ENCODE measurements around the gene TMEM164.

The TMEM164 gene

GRCh38 chrX:110042496-110042895, 39.6 kb downstream of the TMEM164 start:
- DNase-seq = no peak

GRCh38 chrX:110043506-110043905, 40.6 kb downstream of the TMEM164 start:
- DNase-seq = no peak

- peak; percentile 92 to 98 for DNase-seq
Observed at GRCh38 chrX:110044346-110045249, 41.7 kb downstream of the TMEM164 start.

- peak; percentile 94 to 97 for DNase-seq
Observed at GRCh38 chrX:110045421-110045820, 42.5 kb downstream of the TMEM164 start.

GRCh38 chrX:110046001-110046400, 43.1 kb downstream of the TMEM164 start:
- peak; percentile 28 to 78 for DNase-seq

GRCh38 chrX:110046971-110047370, 44.1 kb downstream of the TMEM164 start:
- no peak for DNase-seq

- no peak for DNase-seq
Observed at GRCh38 chrX:110049096-110049495, 46.2 kb downstream of the TMEM164 start.

DNA sequence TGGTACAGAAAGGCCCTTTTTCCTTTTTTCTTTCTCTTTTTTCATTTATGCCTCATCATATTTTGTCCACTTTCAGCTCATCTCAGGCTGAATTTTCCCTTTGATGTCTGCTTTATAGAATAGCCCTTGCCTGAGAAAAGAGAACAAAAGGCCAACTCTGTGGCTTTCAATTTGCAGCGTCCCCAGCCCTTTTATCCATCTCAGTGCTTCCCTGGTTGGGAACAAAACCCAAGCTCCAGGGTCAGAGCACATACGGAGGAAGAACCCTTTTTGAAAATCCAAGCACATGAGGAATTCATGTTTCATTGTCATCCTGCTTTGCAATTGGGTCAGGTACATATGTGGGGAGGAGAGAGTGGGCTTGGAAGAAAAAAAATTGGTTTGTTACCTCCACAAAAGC, 47.5 kb downstream of the TMEM164 start:
- no peak for DNase-seq

- no peak for DNase-seq
Observed at GRCh38 chrX:110050901-110051300, 48.0 kb downstream of the TMEM164 start.

DNA sequence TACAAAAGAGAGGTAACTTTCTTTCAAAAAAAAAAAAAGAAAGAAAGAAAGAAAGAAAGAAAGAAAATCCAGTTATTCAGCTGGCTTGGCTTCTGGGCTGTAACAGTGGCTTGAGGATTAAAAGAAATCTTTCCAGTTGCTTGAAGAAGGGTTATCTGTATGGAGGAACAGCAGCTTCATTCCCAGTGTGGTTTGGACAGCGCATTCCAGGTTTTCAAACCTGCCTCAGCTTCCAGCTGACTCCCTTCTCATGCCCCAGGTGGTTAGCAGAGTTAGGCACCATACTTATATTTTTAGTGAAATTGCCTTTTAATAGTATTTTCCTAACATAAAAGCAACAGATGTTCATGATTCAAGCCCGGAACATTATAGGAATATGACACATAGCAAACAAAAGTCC, 48.6 kb downstream of the TMEM164 start:
- no peak for DNase-seq

GRCh38 chrX:110052303-110052702, 49.4 kb downstream of the TMEM164 start:
- DNase-seq = no peak

GRCh38 chrX:110053453-110053852, 50.5 kb downstream of the TMEM164 start:
- no peak for DNase-seq

DNA sequence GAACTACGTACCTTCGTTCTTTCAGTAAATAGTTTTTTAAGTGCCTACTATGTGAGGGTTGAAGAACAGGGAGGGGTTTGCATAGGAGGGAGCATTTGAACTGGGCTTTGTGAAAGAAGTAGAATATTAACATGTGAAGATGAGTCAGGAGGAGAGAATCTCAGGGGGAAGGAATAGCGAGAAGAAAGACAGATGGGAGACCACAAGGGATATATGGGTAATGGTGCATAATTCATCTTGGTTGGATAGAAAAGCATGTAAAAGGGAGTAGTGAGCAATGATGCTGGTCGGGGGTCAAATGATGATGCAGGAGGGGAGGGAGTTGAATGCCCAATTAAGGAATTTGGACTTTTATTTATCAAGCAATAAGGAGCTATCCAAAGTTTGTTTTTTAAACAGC, 52.7 kb downstream of the TMEM164 start:
- DNase-seq = no peak

GRCh38 chrX:110056419-110056818, 53.5 kb downstream of the TMEM164 start:
- no peak for DNase-seq

DNA sequence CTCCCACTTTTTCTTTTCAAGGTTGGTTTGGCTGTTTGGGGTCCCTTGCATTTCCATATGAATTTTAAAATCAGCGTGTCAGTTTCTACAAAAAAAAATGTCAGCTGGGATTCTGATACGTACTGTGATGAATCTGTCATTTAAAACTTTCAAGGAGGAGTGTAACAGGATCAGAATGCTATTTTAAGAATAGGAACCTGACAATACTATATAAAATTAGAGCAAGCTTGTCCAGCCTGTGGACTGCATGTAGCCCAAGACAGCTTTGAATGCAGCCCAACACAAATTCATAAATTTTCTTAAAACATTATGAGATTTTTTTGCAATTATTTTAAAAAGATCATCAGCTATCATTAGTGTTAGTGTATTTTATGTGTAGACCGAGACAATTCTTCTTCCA, 56.5 kb downstream of the TMEM164 start:
- no peak for DNase-seq

- no peak for DNase-seq
Observed at GRCh38 chrX:110060317-110060716, 57.4 kb downstream of the TMEM164 start.

- DNase-seq = no peak
Observed at GRCh38 chrX:110060846-110061537, 58.1 kb downstream of the TMEM164 start.

GRCh38 chrX:110062919-110063318, 60.0 kb downstream of the TMEM164 start:
- no peak for DNase-seq

- DNase-seq = peak in 1 of 2 experiments; percentile 3
Observed at GRCh38 chrX:110066488-110067225, 63.7 kb downstream of the TMEM164 start.

DNA sequence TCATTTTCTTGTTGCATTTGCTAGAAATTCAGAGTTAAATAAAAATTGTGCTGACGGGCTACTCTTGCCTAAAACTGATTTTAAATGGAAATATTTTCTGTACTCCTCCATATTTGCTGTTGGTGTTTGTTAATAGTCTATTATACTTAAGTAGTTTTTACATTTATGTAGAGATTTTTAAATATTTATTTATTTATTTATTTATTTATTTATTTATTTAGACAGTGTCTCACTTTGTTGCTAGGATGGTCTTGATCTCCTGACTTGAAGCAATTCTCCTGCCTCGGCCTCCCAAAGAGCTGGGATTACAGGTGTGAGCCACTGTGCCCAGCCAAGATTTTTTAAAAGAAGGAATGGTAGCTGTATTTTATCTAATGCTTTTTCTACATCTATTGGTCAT, 68.1 kb downstream of the TMEM164 start:
- no peak for DNase-seq

DNA sequence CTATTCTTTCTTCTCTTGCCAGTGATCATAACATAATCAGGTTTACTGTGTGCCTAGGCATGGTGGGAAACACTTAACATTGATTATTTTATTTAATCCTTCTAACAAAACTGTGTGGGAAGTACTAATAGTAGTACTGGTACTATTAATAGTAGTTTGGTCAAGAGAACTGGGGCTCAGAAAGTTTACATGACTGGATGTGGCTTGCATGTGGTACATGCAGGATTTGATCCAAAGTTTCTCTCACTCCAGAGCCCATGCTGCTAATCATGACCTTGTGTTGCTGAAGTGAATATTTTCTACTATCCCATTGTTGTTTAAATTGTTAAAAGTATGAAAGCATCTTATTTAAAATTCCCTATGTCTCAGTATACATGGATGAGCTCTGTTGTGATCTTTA, 78.4 kb downstream of the TMEM164 start:
- no peak for DNase-seq

GRCh38 chrX:110081740-110082139, 78.8 kb downstream of the TMEM164 start:
- no peak for DNase-seq

DNA sequence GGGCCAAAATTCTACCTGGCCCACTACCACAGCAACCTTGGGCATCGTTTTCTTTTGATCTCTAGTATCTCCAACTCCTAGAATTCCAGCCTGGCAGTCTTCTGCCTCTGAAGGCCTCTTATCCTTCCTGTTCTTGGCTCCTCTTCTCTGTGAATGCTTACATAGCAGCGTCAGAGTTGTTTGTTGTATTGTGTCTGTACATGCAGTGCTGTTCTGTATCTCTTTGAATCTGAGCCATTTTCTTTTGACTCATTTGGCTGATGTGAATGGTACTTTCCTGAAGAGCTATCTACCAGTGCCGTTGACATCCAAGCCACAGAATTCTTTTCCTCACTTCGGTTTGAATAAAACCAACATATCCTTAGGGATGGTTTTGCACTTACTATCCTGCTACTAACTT, 79.2 kb downstream of the TMEM164 start:
- no peak for DNase-seq

Measured in NCI-H524 (cell line).